Brain microvascular endothelial cell (primary cell): ENCODE data around the gene FLT3.

Experiments used
- DNase-seq: peaks from one replicate; pipeline ENCODE4 v3.0.0-alpha.2; 2020
- H3K27ac ChIP-seq: fragments of 250-450 bp; sonication (Bioruptor Pico); 2 replicates; pipeline ENCODE4 v1.5.1; 2020; ENCODE audit warnings: mild to moderate bottlenecking, moderate library complexity
- H3K27me3 ChIP-seq: fragments of 250-450 bp; sonication (Bioruptor Pico); replicated peaks from 2 replicates; pipeline ENCODE4 v1.5.1; 2020; ENCODE audit warnings: mild to moderate bottlenecking
- H3K36me3 ChIP-seq: fragments of 250-450 bp; sonication (Bioruptor Pico); replicated peaks from 2 replicates; pipeline ENCODE4 v1.5.1; 2020; ENCODE audit warnings: mild to moderate bottlenecking
- H3K4me3 ChIP-seq: 2 replicates; pipeline ENCODE4 v1.5.1; 2011; ENCODE audit warnings: low read depth, mild to moderate bottlenecking, control low read depth, low read length, moderate library complexity
- in situ Hi-C: cut with HindIII; loops from 2 replicates; pipeline ENCODE4 v1.10.0; 2017; ENCODE audit warnings: low sequenced_read_pairs, low pct_ligation_motif_present
- TF ChIP-seq, protein P1 (sequence below): IDR thresholded peaks from 2 replicates; pipeline ENCODE4 v1.5.1; 2011; ENCODE audit warnings: low read depth, mild to moderate bottlenecking, moderate library complexity, low read length, control low read depth, inconsistent platforms; ENCODE audit errors: missing control alignments

The FLT3 gene

DNA sequence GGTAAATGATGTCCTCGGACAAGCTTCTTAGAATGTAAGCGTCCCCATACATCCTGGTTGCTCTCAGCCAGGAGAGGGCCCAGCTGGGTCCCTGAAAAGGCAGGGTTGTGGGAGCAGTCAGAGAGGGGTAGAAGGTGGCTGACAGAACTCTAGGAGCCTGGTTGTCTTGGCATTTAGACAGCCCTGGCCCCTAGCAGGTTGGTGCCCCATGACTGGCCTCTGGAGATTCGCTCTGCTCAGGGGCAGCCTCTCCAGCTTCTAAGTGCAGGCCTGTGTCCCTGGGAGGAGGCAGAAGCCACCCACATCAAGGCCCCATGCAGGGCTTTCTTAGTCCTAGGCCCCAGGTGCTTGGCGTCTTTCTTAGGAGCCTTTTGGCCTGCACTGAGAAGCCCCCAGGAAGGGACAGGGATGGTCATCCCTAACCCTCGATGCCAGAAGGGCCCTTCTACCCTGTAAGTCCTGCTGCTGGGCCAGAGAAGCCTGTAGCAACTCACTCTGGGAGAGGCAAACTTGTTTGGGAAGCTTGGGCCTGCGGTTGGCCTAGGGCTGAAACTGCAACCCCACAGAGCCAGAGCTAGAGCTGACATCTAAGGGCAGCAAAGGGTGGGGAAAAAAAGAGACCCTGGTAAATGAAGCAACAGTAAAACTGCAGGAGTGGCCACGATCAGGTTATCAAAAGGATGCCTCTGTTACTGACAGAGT is 128.4 kb downstream of the FLT3 start:
- no peaks in the 10 kb centered on the region for H3K36me3 ChIP-seq
- no peak overlapping the region for H3K27ac ChIP-seq
- H3K4me3 ChIP-seq, result no peak overlapping the region
- H3K27me3 ChIP-seq, result peaks cover 99% of the 10 kb centered on the region
- TF ChIP-seq, protein P1, sequence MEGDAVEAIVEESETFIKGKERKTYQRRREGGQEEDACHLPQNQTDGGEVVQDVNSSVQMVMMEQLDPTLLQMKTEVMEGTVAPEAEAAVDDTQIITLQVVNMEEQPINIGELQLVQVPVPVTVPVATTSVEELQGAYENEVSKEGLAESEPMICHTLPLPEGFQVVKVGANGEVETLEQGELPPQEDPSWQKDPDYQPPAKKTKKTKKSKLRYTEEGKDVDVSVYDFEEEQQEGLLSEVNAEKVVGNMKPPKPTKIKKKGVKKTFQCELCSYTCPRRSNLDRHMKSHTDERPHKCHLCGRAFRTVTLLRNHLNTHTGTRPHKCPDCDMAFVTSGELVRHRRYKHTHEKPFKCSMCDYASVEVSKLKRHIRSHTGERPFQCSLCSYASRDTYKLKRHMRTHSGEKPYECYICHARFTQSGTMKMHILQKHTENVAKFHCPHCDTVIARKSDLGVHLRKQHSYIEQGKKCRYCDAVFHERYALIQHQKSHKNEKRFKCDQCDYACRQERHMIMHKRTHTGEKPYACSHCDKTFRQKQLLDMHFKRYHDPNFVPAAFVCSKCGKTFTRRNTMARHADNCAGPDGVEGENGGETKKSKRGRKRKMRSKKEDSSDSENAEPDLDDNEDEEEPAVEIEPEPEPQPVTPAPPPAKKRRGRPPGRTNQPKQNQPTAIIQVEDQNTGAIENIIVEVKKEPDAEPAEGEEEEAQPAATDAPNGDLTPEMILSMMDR, result no peak
- DNase-seq, result no peak
- in situ Hi-C loops, result no loop called here

GRCh38 chr13:27971236-27971645 is 129.1 kb downstream of the FLT3 start:
- no peak for DNase-seq
- H3K27me3 ChIP-seq, result peaks cover 100% of the 10 kb centered on the region
- no peak overlapping the region for H3K4me3 ChIP-seq
- no peaks in the 10 kb centered on the region for H3K36me3 ChIP-seq
- TF ChIP-seq, protein P1, result no peak
- H3K27ac ChIP-seq, result no peak overlapping the region
- in situ Hi-C loops, result no loop called here

- H3K4me3 ChIP-seq, result no peak overlapping the region
- TF ChIP-seq, protein P1, result no peak
- no peak overlapping the region for H3K27ac ChIP-seq
- in situ Hi-C loops, result no loop called here
- DNase-seq, result no peak
- peaks cover 100% of the 10 kb centered on the region for H3K27me3 ChIP-seq
- no peaks in the 10 kb centered on the region for H3K36me3 ChIP-seq
Measured at GRCh38 chr13:27970382-27971235, 129.8 kb downstream of the FLT3 start.

DNA sequence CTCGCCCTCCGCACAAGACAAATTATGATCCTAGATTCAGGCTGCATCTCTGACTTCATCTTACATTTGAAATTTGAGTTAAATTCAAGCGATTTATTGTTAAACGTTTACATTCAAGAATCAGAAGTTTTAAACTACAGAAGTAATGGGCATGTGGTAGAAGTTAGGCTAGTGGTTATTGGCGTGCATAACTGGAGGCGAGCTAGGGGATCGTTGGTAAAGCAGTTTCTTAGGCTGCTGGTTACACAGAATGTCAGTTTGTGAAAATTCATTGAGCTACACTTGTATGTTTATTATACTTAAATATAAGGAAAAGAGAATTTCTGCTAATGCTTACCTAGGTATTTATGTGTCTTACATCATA is 130.5 kb downstream of the FLT3 start:
- in situ Hi-C loops, result no loop called here
- H3K27me3 ChIP-seq, result peaks cover 100% of the 10 kb centered on the region
- no peak for DNase-seq
- H3K27ac ChIP-seq, result no peak overlapping the region
- no peak overlapping the region for H3K4me3 ChIP-seq
- TF ChIP-seq, protein P1, result no peak
- H3K36me3 ChIP-seq, result no peaks in the 10 kb centered on the region

- in situ Hi-C loops, result no loop called here
- no peaks in the 10 kb centered on the region for H3K36me3 ChIP-seq
- TF ChIP-seq, protein P1, result no peak
- no peak within 1 kb of the TSS for H3K27ac ChIP-seq
- peaks cover 100% of the 10 kb centered on the region for H3K27me3 ChIP-seq
- DNase-seq, result no peak
- H3K4me3 ChIP-seq, result no peak within 1 kb of the TSS
Measured at GRCh38 chr13:27969082-27969865, 131.1 kb downstream of the FLT3 start, which contains the start of gene CDX2. Gene CDX2, minus strand, starts transcription at chr13:27969315. Its CDS starts 309 bp downstream, at chr13:27969006.
